ENCODE measurements around the gene PLEKHG5.

DNA sequence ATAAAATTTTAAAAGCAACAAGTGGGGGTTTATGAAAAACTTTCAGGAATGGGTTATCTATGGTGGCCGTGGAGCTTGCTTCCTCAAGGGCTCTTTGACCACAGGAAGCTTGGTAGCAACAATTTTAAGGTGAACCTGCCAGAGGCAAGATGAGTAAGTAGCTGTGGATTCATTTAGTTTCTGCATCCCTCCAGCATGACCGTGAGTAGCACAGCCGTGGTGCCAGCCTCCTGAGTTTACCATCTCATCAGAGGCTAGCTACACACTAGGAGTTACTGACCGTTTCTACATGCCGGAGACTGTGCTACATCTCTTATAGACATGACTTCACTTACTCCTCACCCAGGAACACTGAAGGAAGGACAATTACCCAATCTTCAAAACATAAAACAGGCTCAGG lies 30.1 kb upstream of the PLEKHG5 start:
- no peak for TF ChIP-seq FOXM1 (IDR thresholded peaks at IDR 0.05; ENCODE audit: borderline replicate concordance)
- TF ChIP-seq TARDBP (IDR thresholded peaks at IDR 0.05) = no peak
- TF ChIP-seq BHLHE40 (IDR thresholded peaks at IDR 0.05; ENCODE audit: borderline replicate concordance) = no peak
- TF ChIP-seq ARNT (IDR thresholded peaks at IDR 0.05) = no peak
- TF ChIP-seq SP1 (IDR thresholded peaks at IDR 0.05) = no peak
- TF ChIP-seq, protein P1, sequence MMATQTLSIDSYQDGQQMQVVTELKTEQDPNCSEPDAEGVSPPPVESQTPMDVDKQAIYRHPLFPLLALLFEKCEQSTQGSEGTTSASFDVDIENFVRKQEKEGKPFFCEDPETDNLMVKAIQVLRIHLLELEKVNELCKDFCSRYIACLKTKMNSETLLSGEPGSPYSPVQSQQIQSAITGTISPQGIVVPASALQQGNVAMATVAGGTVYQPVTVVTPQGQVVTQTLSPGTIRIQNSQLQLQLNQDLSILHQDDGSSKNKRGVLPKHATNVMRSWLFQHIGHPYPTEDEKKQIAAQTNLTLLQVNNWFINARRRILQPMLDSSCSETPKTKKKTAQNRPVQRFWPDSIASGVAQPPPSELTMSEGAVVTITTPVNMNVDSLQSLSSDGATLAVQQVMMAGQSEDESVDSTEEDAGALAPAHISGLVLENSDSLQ (IDR thresholded peaks at IDR 0.05) = no peak
- no peak for TF ChIP-seq NFRKB (IDR thresholded peaks at IDR 0.05)

All from HEK293T (cell line).